B cell (primary cell): Measurements from ENCODE around the gene GJC1. TPM values are rescaled to one million over a fixed set of nuclear protein-coding genes. Genes with fewer than 3 reads are reported as not detected.

Source experiments
- ATAC-seq: fragments of 200-7000 bp; cut with Tn5 transposase; one replicate; pipeline ENCODE4 v1.10.0; 2021; ENCODE audit warnings: low read depth, mild to moderate bottlenecking, moderate number of reproducible peaks, moderate library complexity
- CTCF ChIA-PET: fragments of 350-600 bp; sonication (Branson Sonifier 250); formaldehyde crosslinking; loops from one replicate; lab custom pipeline; 2021; ENCODE audit warnings: antibody characterized with exemption, inconsistent platforms; lab: Charles Lee
- POLR2A ChIA-PET: fragments of 350-600 bp; sonication (Branson Sonifier 250); formaldehyde crosslinking; loops from one replicate; lab custom pipeline; 2021; ENCODE audit warnings: antibody characterized with exemption; lab: Charles Lee
- DNase-seq: peaks from one replicate; pipeline ENCODE4 v3.0.0; 2013
- H2AFZ ChIP-seq: 2 replicates; pipeline ENCODE4 v1.6.1; 2012; ENCODE audit warnings: mild to moderate bottlenecking, low read depth, low read length; ENCODE audit not compliant: insufficient read depth, poor library complexity, severe bottlenecking
- H3K27ac ChIP-seq, 2 donors: 1 replicate in 1 of 2; 2 replicates in 1 of 2; pipeline ENCODE4 v1.5.1; 2012 to 2013; ENCODE audit warnings: low read length in 2 of 2, mild to moderate bottlenecking in 2 of 2, moderate library complexity in 1 of 2
- H3K27me3 ChIP-seq, 4 experiments: fragments of 200-600 bp in 1 of 4; sonication (generic) in 1 of 4; replicated peaks in 1 of 4; 1 replicate in 2 of 4; 2 replicates in 2 of 4; pipeline versions ENCODE4 v1.6.1 to v1.7.0; 2013 to 2016; ENCODE audit warnings: low read length in 3 of 4, mild to moderate bottlenecking in 2 of 4, mixed read lengths in 1 of 4, moderate library complexity in 1 of 4; ENCODE audit not compliant: insufficient read depth in 4 of 4, control insufficient read depth in 3 of 4; ENCODE audit errors: control extremely low read depth in 1 of 4
- H3K36me3 ChIP-seq, 2 experiments: replicated peaks in 1 of 2; 1 replicate in 1 of 2; 2 replicates in 1 of 2; pipeline versions ENCODE4 v1.6.1 to v1.7.1; 2013; ENCODE audit warnings: low read length in 1 of 2; ENCODE audit not compliant: insufficient read depth in 2 of 2, control insufficient read depth in 1 of 2; ENCODE audit errors: control extremely low read depth in 1 of 2, extremely low read depth in 1 of 2
- H3K4me1 ChIP-seq, 2 donors: fragments of 200-600 bp in 1 of 2; sonication (generic) in 1 of 2; 1 replicate in 1 of 2; 2 replicates in 1 of 2; pipeline versions ENCODE4 v1.5.1 to v1.6.1; 2013 to 2017; ENCODE audit warnings: low read length in 2 of 2; ENCODE audit not compliant: control insufficient read depth in 2 of 2, insufficient read depth in 2 of 2
- H3K4me2 ChIP-seq: replicated peaks from 2 replicates; pipeline ENCODE3; 2012; ENCODE audit warnings: mild to moderate bottlenecking, low read depth, low read length; ENCODE audit not compliant: poor library complexity, severe bottlenecking
- H3K4me3 ChIP-seq, 5 experiments: fragments of 200-600 bp in 1 of 5; sonication (generic) in 1 of 5; 1 replicate in 3 of 5; 2 replicates in 2 of 5; pipeline versions ENCODE4 v1.5.1 to v1.7.0; 2011 to 2016; ENCODE audit warnings: low read length in 4 of 5, mild to moderate bottlenecking in 4 of 5, low read depth in 2 of 5, control low read depth in 1 of 5, moderate library complexity in 1 of 5; ENCODE audit not compliant: insufficient read depth in 1 of 5; ENCODE audit errors: control extremely low read depth in 1 of 5, extremely low read depth in 1 of 5
- H3K79me2 ChIP-seq: fragments of 200-600 bp; sonication (generic); one replicate; pipeline ENCODE4 v1.6.0; 2016; ENCODE audit warnings: low read length; ENCODE audit not compliant: control insufficient read depth, insufficient read depth
- H3K9ac ChIP-seq: fragments of 200-600 bp; sonication (generic); 2 replicates; pipeline ENCODE4 v1.6.1; 2017; ENCODE audit warnings: mild to moderate bottlenecking, low read length, moderate library complexity
- H3K9me3 ChIP-seq, 3 donors: one replicate each; pipeline versions ENCODE4 v1.6.1 to v1.7.1; 2013; ENCODE audit warnings: low read length in 2 of 3; ENCODE audit not compliant: control insufficient read depth in 2 of 3, insufficient read depth in 1 of 3; ENCODE audit errors: control extremely low read depth in 1 of 3
- H4K20me1 ChIP-seq: 2 replicates; pipeline ENCODE4 v1.6.0; 2012; ENCODE audit warnings: mild to moderate bottlenecking, low read length; ENCODE audit not compliant: insufficient read depth, control insufficient read depth, poor library complexity, severe bottlenecking
- H3K27ac Mint-ChIP-seq: one replicate; pipeline ENCODE4 v1.8.0; 2021; ENCODE audit warnings: mixed read lengths
- H3K27me3 Mint-ChIP-seq: one replicate; pipeline ENCODE4 v1.8.0; 2021; ENCODE audit warnings: mixed read lengths
- H3K4me1 Mint-ChIP-seq: one replicate; pipeline ENCODE4 v1.8.0; 2021; ENCODE audit warnings: mixed read lengths
- H3K4me3 Mint-ChIP-seq: one replicate; pipeline ENCODE4 v1.8.0; 2021; ENCODE audit warnings: mixed read lengths
- H3K9me3 Mint-ChIP-seq: one replicate; pipeline ENCODE4 v1.8.0; 2022; ENCODE audit warnings: mixed read lengths; ENCODE audit not compliant: insufficient read depth
- EZH2 ChIP-seq: IDR thresholded peaks from 2 replicates; pipeline ENCODE4 v1.6.1; 2012; ENCODE audit warnings: borderline replicate concordance, low read depth, mild to moderate bottlenecking, moderate library complexity, low read length; ENCODE audit not compliant: insufficient read depth, poor library complexity, severe bottlenecking
- WGBS: methylation state at CpG from one replicate; pipeline ENCODE4 v1.1.5; 2013; ENCODE audit warnings: missing lambda C conversion rate; ENCODE audit not compliant: insufficient coverage; 5-methylcytosine and 5-hydroxymethylcytosine counted together
- intact Hi-C: fragments of 100-400 bp; cut with micrococcal nuclease; formaldehyde crosslinking; loops from one replicate; pipeline ENCODE4 v1.10.0; 2022
- polyA plus RNA-seq: library from polyadenylated mRNA; depleted of rRNA; stranded (reverse); fragments of >200 nt; gene quantifications from 2 replicates; pipeline ENCODE4 v1.2.3, GENCODE V29; 2012
- total RNA-seq, 2 donors: library from RNA; stranded (reverse); fragments of 120-200 nt in 1 of 2; gene quantifications; 1 replicate in 1 of 2; 2 replicates in 1 of 2; pipeline versions ENCODE4 v1.2.3 to v1.2.4, GENCODE V29; 2013 to 2022
- TF ChIP-seq, protein P1 (sequence below): fragments of 200-600 bp; IDR thresholded peaks from one replicate; pipeline ENCODE4 v1.8.0; 2022; ENCODE audit warnings: antibody characterized with exemption, mild to moderate bottlenecking

GJC1 gene
- total and polyA plus RNA-seq, 2 donors (not counting 1 experiment from before 2014, with no cell fraction given), result not detected

DNA sequence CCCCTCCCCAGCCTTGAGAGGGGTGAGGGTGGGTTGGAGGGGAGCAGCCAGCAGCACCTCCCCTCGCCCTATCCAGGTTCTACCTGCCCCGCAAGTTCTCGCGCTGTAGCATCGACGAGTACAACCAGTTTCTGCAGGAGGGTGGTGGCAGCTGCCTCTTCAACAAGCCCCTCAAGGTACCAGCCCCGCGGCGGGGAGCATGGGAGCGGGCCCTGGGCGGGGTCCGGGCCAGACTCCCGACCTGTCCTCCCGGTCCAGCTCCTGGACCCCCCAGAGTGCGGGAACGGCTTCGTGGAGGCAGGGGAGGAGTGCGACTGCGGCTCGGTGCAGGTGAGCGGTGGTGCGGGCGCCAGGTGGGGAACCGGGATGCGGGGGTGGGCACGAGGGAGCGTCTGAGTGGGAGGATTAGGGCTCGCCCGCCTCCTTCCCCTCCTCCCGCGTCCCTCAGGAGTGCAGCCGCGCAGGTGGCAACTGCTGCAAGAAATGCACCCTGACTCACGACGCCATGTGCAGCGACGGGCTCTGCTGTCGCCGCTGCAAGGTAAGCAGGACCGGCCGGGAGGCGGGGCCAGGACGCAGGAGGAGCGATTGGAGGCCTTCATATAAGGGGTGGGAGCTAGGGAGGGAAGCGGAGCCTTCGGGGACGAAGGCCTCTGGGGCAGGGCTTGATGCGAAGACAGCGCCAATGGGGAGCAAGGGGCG lies 54.8 kb downstream of the GJC1 start:
- Histone ChIP-seq H3K27ac (no peak overlapping the region), H3K79me2 (no peaks in the 10 kb centered on the region), H3K4me2 (peak overlapping the region; percentile 100), H3K4me1 (peaks cover 17 to 26% of the 10 kb centered on the region in 2 donors), H3K9me3 (peaks cover 0 to 8% (median 0%) of the 10 kb centered on the region in 3 donors), H2AFZ (peak overlapping the region; percentile 91), H3K27me3 (peaks cover 0 to 39% (median 4%) of the 10 kb centered on the region in 4 experiments), H3K9ac (peak overlapping the region; percentile 76), H4K20me1 (no peaks in the 10 kb centered on the region), H3K4me3 (peak overlapping the region; percentile 14 to 70 (median 66)), H3K36me3 (no peaks in the 10 kb centered on the region)
- Mint-ChIP-seq H3K4me3 (peak overlapping the region; percentile 92), H3K4me1 (peaks cover 22% of the 10 kb centered on the region), H3K9me3 (no peaks in the 10 kb centered on the region), H3K27me3 (peaks cover 11% of the 10 kb centered on the region), H3K27ac (peak overlapping the region; percentile 47)
- under 1% methylated on average over 47 of the region's 50 CpGs for WGBS
- TF ChIP-seq EZH2, result no peak
- TF ChIP-seq, protein P1, sequence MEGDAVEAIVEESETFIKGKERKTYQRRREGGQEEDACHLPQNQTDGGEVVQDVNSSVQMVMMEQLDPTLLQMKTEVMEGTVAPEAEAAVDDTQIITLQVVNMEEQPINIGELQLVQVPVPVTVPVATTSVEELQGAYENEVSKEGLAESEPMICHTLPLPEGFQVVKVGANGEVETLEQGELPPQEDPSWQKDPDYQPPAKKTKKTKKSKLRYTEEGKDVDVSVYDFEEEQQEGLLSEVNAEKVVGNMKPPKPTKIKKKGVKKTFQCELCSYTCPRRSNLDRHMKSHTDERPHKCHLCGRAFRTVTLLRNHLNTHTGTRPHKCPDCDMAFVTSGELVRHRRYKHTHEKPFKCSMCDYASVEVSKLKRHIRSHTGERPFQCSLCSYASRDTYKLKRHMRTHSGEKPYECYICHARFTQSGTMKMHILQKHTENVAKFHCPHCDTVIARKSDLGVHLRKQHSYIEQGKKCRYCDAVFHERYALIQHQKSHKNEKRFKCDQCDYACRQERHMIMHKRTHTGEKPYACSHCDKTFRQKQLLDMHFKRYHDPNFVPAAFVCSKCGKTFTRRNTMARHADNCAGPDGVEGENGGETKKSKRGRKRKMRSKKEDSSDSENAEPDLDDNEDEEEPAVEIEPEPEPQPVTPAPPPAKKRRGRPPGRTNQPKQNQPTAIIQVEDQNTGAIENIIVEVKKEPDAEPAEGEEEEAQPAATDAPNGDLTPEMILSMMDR, result peak; percentile 71
- ChIA-PET POLR2A (interaction anchor here (0.6 kb wide), 1 partner anchor 248 kb away, joined by 5 read pairs; no protein-coding TSS in a partner anchor), CTCF (interaction anchor here (0.5 to 11.1 kb wide), 17 partner anchors 10 to 572 kb away, joined by 3 to 208 read pairs (median 3); partner anchors contain the start of gene ACBD4)
- intact Hi-C loops, result loop anchor here (1.0 to 2.0 kb wide), 6 partner anchors 90 to 422 kb away; partner anchors contain the start of genes DCAKD and GPATCH8
- ATAC-seq (peak; percentile 95), DNase-seq (peak; percentile 97)
